ENCODE measurements around the gene GNB1L.

DNA sequence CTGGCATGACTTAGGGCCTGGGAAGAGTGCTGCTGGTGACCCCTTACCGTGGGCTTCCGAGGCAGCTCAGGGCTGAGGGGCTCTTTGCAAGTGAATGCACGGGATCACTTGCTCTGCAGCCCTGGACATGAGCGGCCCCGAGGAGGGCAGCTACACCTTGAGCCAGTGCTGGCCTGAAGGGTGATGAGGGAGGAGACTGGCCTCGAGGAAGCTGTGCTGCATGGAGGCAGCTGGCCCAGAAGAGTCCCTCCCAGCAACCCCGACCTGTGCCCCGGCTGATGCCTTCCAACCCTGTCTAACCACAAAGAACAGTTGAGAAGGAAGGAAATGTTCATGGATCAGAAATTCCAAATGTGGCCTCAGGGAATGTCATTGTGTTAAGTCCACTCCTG is 48.9 kb downstream of the GNB1L start:
- TF ChIP-seq EZH2 (IDR thresholded peaks at IDR 0.05) (no peak), POLR2AphosphoS5 (IDR thresholded peaks at IDR 0.05; ENCODE audit: borderline replicate concordance, low read depth, low read length) (no peak)

All from SK-N-MC (cell line).